DND-41 (cell line): ENCODE results near the gene POLDIP3.

Experiments used
- EZH2 ChIP-seq: IDR thresholded peaks from 3 replicates; pipeline ENCODE4 v1.6.1; 2012; ENCODE audit warnings: borderline replicate concordance, low read depth, mild to moderate bottlenecking, moderate library complexity, low read length, inconsistent platforms; ENCODE audit not compliant: severe bottlenecking
- TF ChIP-seq, protein P1 (sequence below): IDR thresholded peaks from 2 replicates; pipeline ENCODE4 v1.5.1; 2012; ENCODE audit warnings: borderline replicate concordance, low read length, moderate library complexity, mild to moderate bottlenecking; ENCODE audit not compliant: poor library complexity, severe bottlenecking; ENCODE audit errors: extremely low read depth

DNA sequence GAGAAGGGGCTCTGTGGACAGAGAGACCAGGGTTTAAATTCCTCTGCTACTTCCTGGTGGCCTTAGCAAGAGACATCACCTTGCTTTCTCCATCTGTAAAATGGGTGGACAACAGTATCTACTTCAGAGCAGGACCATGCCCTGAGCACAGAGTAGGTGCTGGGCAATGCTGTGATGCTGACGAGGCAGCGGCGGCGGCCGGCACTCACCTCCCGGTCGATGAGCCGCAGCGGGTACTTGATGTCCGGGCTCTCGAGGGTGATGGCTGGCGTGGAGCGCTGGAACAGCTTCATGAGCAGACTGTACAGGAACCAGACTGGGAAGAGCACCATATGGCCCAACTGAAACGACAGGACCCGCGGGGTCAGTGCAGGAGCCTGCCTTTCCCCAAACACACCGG, 21.8 kb upstream of the POLDIP3 start:
- TF ChIP-seq, protein P1, sequence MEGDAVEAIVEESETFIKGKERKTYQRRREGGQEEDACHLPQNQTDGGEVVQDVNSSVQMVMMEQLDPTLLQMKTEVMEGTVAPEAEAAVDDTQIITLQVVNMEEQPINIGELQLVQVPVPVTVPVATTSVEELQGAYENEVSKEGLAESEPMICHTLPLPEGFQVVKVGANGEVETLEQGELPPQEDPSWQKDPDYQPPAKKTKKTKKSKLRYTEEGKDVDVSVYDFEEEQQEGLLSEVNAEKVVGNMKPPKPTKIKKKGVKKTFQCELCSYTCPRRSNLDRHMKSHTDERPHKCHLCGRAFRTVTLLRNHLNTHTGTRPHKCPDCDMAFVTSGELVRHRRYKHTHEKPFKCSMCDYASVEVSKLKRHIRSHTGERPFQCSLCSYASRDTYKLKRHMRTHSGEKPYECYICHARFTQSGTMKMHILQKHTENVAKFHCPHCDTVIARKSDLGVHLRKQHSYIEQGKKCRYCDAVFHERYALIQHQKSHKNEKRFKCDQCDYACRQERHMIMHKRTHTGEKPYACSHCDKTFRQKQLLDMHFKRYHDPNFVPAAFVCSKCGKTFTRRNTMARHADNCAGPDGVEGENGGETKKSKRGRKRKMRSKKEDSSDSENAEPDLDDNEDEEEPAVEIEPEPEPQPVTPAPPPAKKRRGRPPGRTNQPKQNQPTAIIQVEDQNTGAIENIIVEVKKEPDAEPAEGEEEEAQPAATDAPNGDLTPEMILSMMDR, result no peak
- TF ChIP-seq EZH2, result no peak
